Muscle layer of duodenum (tissue), 2 donors: ENCODE results near the gene PCGF5.
A peak's percentile ranks its signal among the peaks of the same experiment; 100 is the strongest.
"Not testable (repeated sequence)": the region's sequence is repeated elsewhere in the genome, so short reads cannot be mapped to it uniquely, and the experiment has no call there.

Source experiments
- H3K27ac ChIP-seq: one replicate; pipeline ENCODE4 v1.7.0; 2013; ENCODE audit warnings: mild to moderate bottlenecking, low read length
- H3K27me3 ChIP-seq: one replicate; pipeline ENCODE4 v1.7.0; 2013; ENCODE audit warnings: low read depth, mild to moderate bottlenecking, control low read depth, low read length
- H3K36me3 ChIP-seq, 2 donors: one replicate each; pipeline ENCODE4 v1.7.0; 2013; ENCODE audit warnings: low read length in 2 of 2, control low read depth in 1 of 2, mild to moderate bottlenecking in 1 of 2; ENCODE audit not compliant: insufficient read depth in 2 of 2, control insufficient read depth in 1 of 2
- H3K4me1 ChIP-seq, 2 donors: one replicate each; pipeline ENCODE4 v1.7.0; 2013; ENCODE audit warnings: low read length in 2 of 2, mild to moderate bottlenecking in 2 of 2, control low read depth in 1 of 2, moderate library complexity in 1 of 2; ENCODE audit not compliant: insufficient read depth in 2 of 2, control insufficient read depth in 1 of 2
- H3K4me3 ChIP-seq, 2 donors: one replicate each; pipeline ENCODE4 v1.7.0; 2013; ENCODE audit warnings: low read length in 2 of 2, low read depth in 1 of 2, mild to moderate bottlenecking in 1 of 2
- H3K9me3 ChIP-seq, 2 donors: one replicate each; pipeline ENCODE4 v1.7.0; 2013; ENCODE audit warnings: low read length in 2 of 2, control low read depth in 1 of 2, mild to moderate bottlenecking in 1 of 2; ENCODE audit not compliant: control insufficient read depth in 1 of 2
- donor health status: healthy.

Gene PCGF5

GRCh38 chr10:91287912-91288311, 67.4 kb downstream of the PCGF5 start:
- no peak overlapping the region for H3K27ac ChIP-seq
- H3K4me3 ChIP-seq, result no peak overlapping the region
- H3K4me1 ChIP-seq, result peaks cover 0 to 14% of the 10 kb centered on the region in 2 donors
- no peaks in the 10 kb centered on the region for H3K36me3 ChIP-seq
- no peaks in the 10 kb centered on the region for H3K9me3 ChIP-seq
- H3K27me3 ChIP-seq, result no peaks in the 10 kb centered on the region

- Histone ChIP-seq H3K9me3 (no peaks in the 10 kb centered on the region), H3K4me1 (peaks cover 0 to 14% of the 10 kb centered on the region in 2 donors), H3K36me3 (no peaks in the 10 kb centered on the region), H3K27ac (no peak overlapping the region), H3K4me3 (no peak overlapping the region), H3K27me3 (no peaks in the 10 kb centered on the region)
These were observed 68.8 kb downstream of the PCGF5 start for GRCh38 chr10:91289305-91289704.

- Histone ChIP-seq H3K4me3 (no peak overlapping the region), H3K27ac (no peak overlapping the region), H3K36me3 (no peaks in the 10 kb centered on the region), H3K4me1 (peaks cover 0 to 4% of the 10 kb centered on the region in 2 donors), H3K27me3 (no peaks in the 10 kb centered on the region), H3K9me3 (no peaks in the 10 kb centered on the region)
These were observed 70.1 kb downstream of the PCGF5 start for GRCh38 chr10:91290607-91291006.

- H3K4me1 ChIP-seq, result peaks cover 6 to 15% of the 10 kb centered on the region in 2 donors
- H3K36me3 ChIP-seq, result no peaks in the 10 kb centered on the region
- H3K27me3 ChIP-seq, result no peaks in the 10 kb centered on the region
- H3K4me3 ChIP-seq, result no peak overlapping the region
- no peak overlapping the region for H3K27ac ChIP-seq
- H3K9me3 ChIP-seq, result no peaks in the 10 kb centered on the region
These were observed 73.9 kb downstream of the PCGF5 start for GRCh38 chr10:91294134-91294906.

- Histone ChIP-seq H3K36me3 (no peaks in the 10 kb centered on the region), H3K27me3 (no peaks in the 10 kb centered on the region)
These were observed 74.9 kb downstream of the PCGF5 start for GRCh38 chr10:91295346-91295745.

GRCh38 chr10:91296471-91296870, 76.0 kb downstream of the PCGF5 start:
- Histone ChIP-seq H3K27me3 (no peaks in the 10 kb centered on the region), H3K9me3 (no peaks in the 10 kb centered on the region), H3K36me3 (no peaks in the 10 kb centered on the region), H3K4me3 (no peak overlapping the region), H3K27ac (no peak overlapping the region), H3K4me1 (peaks cover 6 to 15% of the 10 kb centered on the region in 2 donors)

More at GRCh38 chr10:91295346-91295745, 74.9 kb downstream of the PCGF5 start:
- no peaks in the 10 kb centered on the region for H3K9me3 ChIP-seq
- H3K4me1 ChIP-seq, result peaks cover 6 to 15% of the 10 kb centered on the region in 2 donors
- no peak overlapping the region for H3K27ac ChIP-seq
- H3K4me3 ChIP-seq, result no peak overlapping the region

- peak overlapping the region; percentile 68 to 78 for H3K4me3 ChIP-seq
- no peaks in the 10 kb centered on the region for H3K36me3 ChIP-seq
- H3K4me1 ChIP-seq, result peaks cover 6 to 15% of the 10 kb centered on the region in 2 donors
- H3K27ac ChIP-seq, result no peak overlapping the region
- H3K9me3 ChIP-seq, result no peaks in the 10 kb centered on the region
- no peaks in the 10 kb centered on the region for H3K27me3 ChIP-seq
These were observed 77.9 kb downstream of the PCGF5 start for GRCh38 chr10:91298224-91298871.

- no peaks in the 10 kb centered on the region for H3K36me3 ChIP-seq
- H3K9me3 ChIP-seq, result no peaks in the 10 kb centered on the region
- H3K27me3 ChIP-seq, result no peaks in the 10 kb centered on the region
- peaks cover 6 to 15% of the 10 kb centered on the region in 2 donors for H3K4me1 ChIP-seq
- no peak overlapping the region for H3K27ac ChIP-seq
- H3K4me3 ChIP-seq, result no peak overlapping the region
These were observed 79.6 kb downstream of the PCGF5 start for GRCh38 chr10:91299999-91300575.

GRCh38 chr10:91302946-91303345, 82.5 kb downstream of the PCGF5 start:
- H3K27me3 ChIP-seq, result not testable (repeated sequence)

GRCh38 chr10:91305979-91306378, 85.5 kb downstream of the PCGF5 start:
- not testable (repeated sequence) for H3K27ac ChIP-seq, H3K36me3 ChIP-seq, H3K9me3 ChIP-seq, H3K4me1 ChIP-seq, H3K27me3 ChIP-seq, H3K4me3 ChIP-seq

More at GRCh38 chr10:91302946-91303345, 82.5 kb downstream of the PCGF5 start:
- peaks cover 6 to 12% of the 10 kb centered on the region in 2 donors for H3K4me1 ChIP-seq
- H3K36me3 ChIP-seq, H3K9me3 ChIP-seq, H3K27ac ChIP-seq, H3K4me3 ChIP-seq: not testable (repeated sequence)

GRCh38 chr10:91307489-91307888, 87.0 kb downstream of the PCGF5 start:
- Histone ChIP-seq H3K27me3 (no peaks in the 10 kb centered on the region), H3K36me3 (no peaks in the 10 kb centered on the region)

More at GRCh38 chr10:91307489-91307888, 87.0 kb downstream of the PCGF5 start:
- H3K9me3 ChIP-seq, result no peaks in the 10 kb centered on the region
- H3K4me3 ChIP-seq, result no peak overlapping the region
- no peak overlapping the region for H3K27ac ChIP-seq
- no peaks in the 10 kb centered on the region for H3K4me1 ChIP-seq
